IPS-20b (cell line): ENCODE results near the gene TMCO6.

ENCODE experiments used
- H3K27ac ChIP-seq: one replicate; pipeline ENCODE4 v1.5.1; 2013; ENCODE audit warnings: low read length
- H3K27me3 ChIP-seq: 2 replicates; pipeline ENCODE4 v1.6.1; 2013; ENCODE audit warnings: mild to moderate bottlenecking, low read length, inconsistent platforms; ENCODE audit not compliant: insufficient read depth
- H3K36me3 ChIP-seq: 2 replicates; pipeline ENCODE4 v1.6.1; 2013; ENCODE audit warnings: low read depth, mild to moderate bottlenecking, inconsistent platforms, low read length, moderate library complexity; ENCODE audit not compliant: insufficient read depth
- H3K4me1 ChIP-seq: 2 replicates; pipeline ENCODE4 v1.6.1; 2013; ENCODE audit warnings: mild to moderate bottlenecking, control low read depth, inconsistent platforms, low read length, moderate library complexity; ENCODE audit not compliant: insufficient read depth
- H3K4me3 ChIP-seq: 2 replicates; pipeline ENCODE4 v1.5.1; 2013; ENCODE audit warnings: mild to moderate bottlenecking, low read length, inconsistent platforms
- H3K9ac ChIP-seq: 2 replicates; pipeline ENCODE4 v1.6.1; 2013; ENCODE audit warnings: low read depth, mild to moderate bottlenecking, inconsistent platforms, low read length, moderate library complexity
- H3K9me3 ChIP-seq: 2 replicates; pipeline ENCODE4 v1.6.1; 2013; ENCODE audit warnings: mild to moderate bottlenecking, low read depth, low read length, inconsistent platforms; ENCODE audit not compliant: insufficient read depth

TMCO6 gene

GRCh38 chr5:140678993-140679392, 39.7 kb downstream of the TMCO6 start:
- H3K9me3 ChIP-seq: no peaks in the 10 kb centered on the region
- no peaks in the 10 kb centered on the region for H3K4me1 ChIP-seq
- H3K27me3 ChIP-seq: no peaks in the 10 kb centered on the region
- H3K36me3 ChIP-seq: peaks cover 77% of the 10 kb centered on the region
- H3K27ac ChIP-seq: no peak overlapping the region
- no peak overlapping the region for H3K9ac ChIP-seq
- H3K4me3 ChIP-seq: no peak overlapping the region

GRCh38 chr5:140690376-140690932, 51.2 kb downstream of the TMCO6 start:
- Histone ChIP-seq H3K9me3 (no peaks in the 10 kb centered on the region), H3K27me3 (no peaks in the 10 kb centered on the region), H3K4me3 (peak overlapping the region; percentile 94), H3K36me3 (peaks cover 42% of the 10 kb centered on the region), H3K9ac (peak overlapping the region; percentile 91), H3K4me1 (peaks cover 3% of the 10 kb centered on the region; the same call in 1 of the 2 replicates), H3K27ac (no peak overlapping the region)

- no peaks in the 10 kb centered on the region for H3K9me3 ChIP-seq
- peak within 1 kb of the TSS; percentile 59 for H3K27ac ChIP-seq
- H3K4me1 ChIP-seq: peaks cover 3% of the 10 kb centered on the region; the same call in 1 of the 2 replicates
- peaks cover 49% of the 10 kb centered on the region for H3K36me3 ChIP-seq
- H3K4me3 ChIP-seq: peak within 1 kb of the TSS; percentile 94
- H3K27me3 ChIP-seq: no peaks in the 10 kb centered on the region
- H3K9ac ChIP-seq: peak within 1 kb of the TSS; percentile 91
These were observed 52.0 kb downstream of the TMCO6 start, which contains the start of the genes HARS1 and HARS2 for GRCh38 chr5:140690941-140691924. Gene HARS1 (minus strand): TSS chr5:140691370. CDS start chr5:140691304, 66 bp downstream. Gene HARS2 (plus strand): TSS chr5:140691455. CDS start chr5:140691649, 194 bp downstream.

GRCh38 chr5:140694276-140694675, 55.0 kb downstream of the TMCO6 start:
- no peak overlapping the region for H3K9ac ChIP-seq
- H3K27ac ChIP-seq: no peak overlapping the region
- peaks cover 3% of the 10 kb centered on the region; the same call in 1 of the 2 replicates for H3K4me1 ChIP-seq
- H3K4me3 ChIP-seq: no peak overlapping the region
- H3K27me3 ChIP-seq: no peaks in the 10 kb centered on the region
- no peaks in the 10 kb centered on the region for H3K9me3 ChIP-seq
- H3K36me3 ChIP-seq: peaks cover 65% of the 10 kb centered on the region
